CD14-positive monocyte (primary cell): ENCODE data around the gene ZBTB7C. TPM values are rescaled to one million over a fixed set of nuclear protein-coding genes. Genes with fewer than 3 reads are reported as not detected.

Experiments used
- DNase-seq, 3 donors: peaks; one replicate each; pipeline ENCODE4 v3.0.0-alpha.2; 2011 to 2022
- H2AFZ ChIP-seq: 2 replicates; pipeline ENCODE4 v1.6.0; 2012; ENCODE audit warnings: mild to moderate bottlenecking, low read depth, low read length, inconsistent platforms; ENCODE audit not compliant: insufficient read depth, poor library complexity, severe bottlenecking
- H3K27ac ChIP-seq, 2 donors: 1 replicate in 1 of 2; 2 replicates in 1 of 2; pipeline ENCODE4 v1.5.1; 2012 to 2013; ENCODE audit warnings: low read length in 2 of 2, control low read depth in 1 of 2, inconsistent platforms in 1 of 2, low read depth in 1 of 2, mild to moderate bottlenecking in 1 of 2
- H3K27me3 ChIP-seq, 2 donors: one replicate each; pipeline versions ENCODE4 v1.6.0 to v1.6.1; 2011 to 2013; ENCODE audit warnings: low read length in 2 of 2; ENCODE audit not compliant: control insufficient read depth in 2 of 2, insufficient read depth in 2 of 2
- H3K36me3 ChIP-seq, 2 donors: replicated peaks in 1 of 2; 1 replicate in 1 of 2; 2 replicates in 1 of 2; pipeline versions ENCODE4 v1.5.1 to v1.6.1; 2012 to 2013; ENCODE audit warnings: low read length in 2 of 2, control low read depth in 1 of 2, inconsistent platforms in 1 of 2, mild to moderate bottlenecking in 1 of 2; ENCODE audit not compliant: insufficient read depth in 2 of 2, control insufficient read depth in 1 of 2
- H3K4me1 ChIP-seq, 2 donors: 1 replicate in 1 of 2; 2 replicates in 1 of 2; pipeline versions ENCODE4 v1.5.1 to v1.6.1; 2012 to 2013; ENCODE audit warnings: low read length in 2 of 2, control low read depth in 1 of 2, inconsistent platforms in 1 of 2, mild to moderate bottlenecking in 1 of 2, moderate library complexity in 1 of 2; ENCODE audit not compliant: insufficient read depth in 2 of 2, control insufficient read depth in 1 of 2
- H3K4me2 ChIP-seq: replicated peaks from 2 replicates; pipeline ENCODE3; 2012; ENCODE audit warnings: low read length, moderate library complexity, mild to moderate bottlenecking; ENCODE audit not compliant: poor library complexity, severe bottlenecking; ENCODE audit errors: extremely low read depth
- H3K4me3 ChIP-seq, 3 experiments: fragments of 200-600 bp in 1 of 3; sonication (generic) in 1 of 3; replicated peaks in 1 of 3; 1 replicate in 2 of 3; 2 replicates in 1 of 3; pipeline ENCODE4 v1.5.1; 2011 to 2013; ENCODE audit warnings: low read length in 3 of 3, mild to moderate bottlenecking in 3 of 3, control low read depth in 2 of 3, low read depth in 2 of 3, inconsistent platforms in 1 of 3, moderate library complexity in 1 of 3
- H3K79me2 ChIP-seq: 2 replicates; pipeline ENCODE4 v1.6.0; 2012; ENCODE audit warnings: mild to moderate bottlenecking, control low read depth, inconsistent platforms, low read length, moderate library complexity; ENCODE audit not compliant: insufficient read depth
- H3K9ac ChIP-seq: 2 replicates; pipeline ENCODE4 v1.6.0; 2017; ENCODE audit warnings: low read length, mild to moderate bottlenecking; ENCODE audit not compliant: insufficient read depth, poor library complexity, severe bottlenecking
- H3K9me3 ChIP-seq, 2 donors: replicated peaks in 1 of 2; 1 replicate in 1 of 2; 2 replicates in 1 of 2; pipeline versions ENCODE4 v1.5.1 to v1.6.1; 2012 to 2013; ENCODE audit warnings: low read length in 2 of 2, control low read depth in 1 of 2; ENCODE audit not compliant: control insufficient read depth in 1 of 2, insufficient read depth in 1 of 2
- H4K20me1 ChIP-seq: 2 replicates; pipeline ENCODE4 v1.6.0; 2012; ENCODE audit warnings: mild to moderate bottlenecking, low read length, control low read depth, moderate library complexity; ENCODE audit not compliant: insufficient read depth
- H3K27ac Mint-ChIP-seq, 7 donors: one replicate each; pipeline ENCODE4 v1.8.0; 2020; ENCODE audit warnings: mild to moderate bottlenecking in 7 of 7, mixed read lengths in 7 of 7, moderate library complexity in 6 of 7, inconsistent platforms in 2 of 7
- H3K27me3 Mint-ChIP-seq, 3 donors: one replicate each; pipeline ENCODE4 v1.8.0; 2021 to 2022; ENCODE audit warnings: low read depth in 3 of 3, mild to moderate bottlenecking in 3 of 3, mixed read lengths in 3 of 3, moderate library complexity in 3 of 3, inconsistent platforms in 1 of 3
- H3K36me3 Mint-ChIP-seq, 2 donors: one replicate each; pipeline ENCODE4 v1.8.0; 2020; ENCODE audit warnings: mixed read lengths in 2 of 2, inconsistent platforms in 1 of 2, mild to moderate bottlenecking in 1 of 2
- H3K4me1 Mint-ChIP-seq: one replicate; pipeline ENCODE4 v1.8.0; 2020; ENCODE audit warnings: mild to moderate bottlenecking, mixed read lengths
- H3K4me3 Mint-ChIP-seq, 2 donors: one replicate each; pipeline ENCODE4 v1.8.0; 2020; ENCODE audit warnings: mild to moderate bottlenecking in 2 of 2, mixed read lengths in 2 of 2, moderate library complexity in 1 of 2
- H3K9me3 Mint-ChIP-seq, 7 donors: one replicate each; pipeline ENCODE4 v1.8.0; 2020 to 2022; ENCODE audit warnings: mixed read lengths in 7 of 7, mild to moderate bottlenecking in 6 of 7, moderate library complexity in 6 of 7, inconsistent platforms in 2 of 7
- CTCF ChIP-seq: fragments of 200-600 bp; IDR thresholded peaks from one replicate; pipeline ENCODE4 v1.8.0; 2022; ENCODE audit warnings: antibody characterized with exemption, mild to moderate bottlenecking
- WGBS: methylation state at CpG from one replicate; pipeline ENCODE4 v1.1.5; 2013; ENCODE audit warnings: missing lambda C conversion rate; ENCODE audit not compliant: insufficient coverage; 5-methylcytosine and 5-hydroxymethylcytosine counted together
- intact Hi-C, 2 donors: fragments of 100-400 bp; cut with micrococcal nuclease; formaldehyde crosslinking; loops; one replicate each; pipeline versions ENCODE4 v1.15.0 to v1.15.1; 2023
- polyA plus RNA-seq, 3 donors: library from polyadenylated mRNA; depleted of rRNA in 1 of 3; unstranded in 2 of 3; stranded (reverse) in 1 of 3; fragments of 300-500 nt in 2 of 3; fragments of >200 nt in 1 of 3; fragmentation: Illumina TruSeq in 2 of 3; gene quantifications; 1 replicate in 2 of 3; 2 replicates in 1 of 3; pipeline ENCODE4 v1.2.3, GENCODE V29; 2012 to 2021

ZBTB7C gene
- polyA plus RNA-seq, 3 donors = 0.03 to 0.09 TPM; not detected in 1

- H3K9ac ChIP-seq = no peak overlapping the region
- Mint-ChIP-seq H3K4me3 (no peak overlapping the region), H3K9me3 (peaks cover 0 to 12% (median 7%) of the 10 kb centered on the region in 7 donors)
Measured at GRCh38 chr18:47992976-47993375, 416.2 kb downstream of the ZBTB7C start.

DNA sequence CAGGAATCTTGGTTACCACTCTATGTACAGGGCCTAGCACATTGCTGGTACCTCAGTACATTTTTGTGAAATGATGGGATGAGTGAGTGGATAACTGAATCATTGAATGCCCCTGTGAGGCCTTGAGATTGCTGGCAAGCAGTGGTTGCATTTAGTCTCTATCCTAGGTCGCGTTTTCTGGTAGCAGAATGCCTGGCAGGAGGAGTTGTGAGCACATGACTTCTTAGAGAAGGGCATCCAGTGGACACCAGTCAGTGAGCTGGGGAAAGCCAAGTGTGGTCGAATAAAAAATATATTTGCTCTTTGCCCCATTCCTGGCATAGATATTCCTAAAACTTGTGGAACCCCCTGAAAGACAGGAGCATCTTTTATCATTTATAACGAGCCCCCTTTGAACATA lies 416.9 kb downstream of the ZBTB7C start:
- H3K4me1 ChIP-seq = peaks cover 9% of the 10 kb centered on the region in 2 donors
- Mint-ChIP-seq H3K9me3 (peaks cover 0 to 7% (median 3%) of the 10 kb centered on the region in 7 donors), H3K27ac (peak overlapping the region in 1 of 7 donors; percentile 46), H3K27me3 (peaks cover 5 to 9% (median 7%) of the 10 kb centered on the region in 3 donors), H3K4me1 (peaks cover 15% of the 10 kb centered on the region), H3K36me3 (no peaks in the 10 kb centered on the region), H3K4me3 (no peak overlapping the region)
- H3K36me3 ChIP-seq = no peaks in the 10 kb centered on the region
- no peaks in the 10 kb centered on the region for H3K27me3 ChIP-seq
- no peak overlapping the region for H3K9ac ChIP-seq
- peaks cover 2 to 5% of the 10 kb centered on the region in 2 donors for H3K9me3 ChIP-seq
- no peak for TF ChIP-seq CTCF
- H3K27ac ChIP-seq = no peak overlapping the region
- WGBS = 100% methylated on average over 2 of the region's 4 CpGs
- no peak overlapping the region for H3K4me2 ChIP-seq
- no peak overlapping the region for H3K4me3 ChIP-seq
- H2AFZ ChIP-seq = no peak overlapping the region
- H3K79me2 ChIP-seq = no peaks in the 10 kb centered on the region
- no peaks in the 10 kb centered on the region for H4K20me1 ChIP-seq
- DNase-seq = no peak
- intact Hi-C loops = no loop called here

More at GRCh38 chr18:47992976-47993375, 416.2 kb downstream of the ZBTB7C start:
- intact Hi-C loops = no loop called here
- Histone ChIP-seq H3K9me3 (peaks cover 6 to 9% of the 10 kb centered on the region in 2 donors), H3K27ac (no peak overlapping the region), H4K20me1 (no peaks in the 10 kb centered on the region), H3K36me3 (no peaks in the 10 kb centered on the region), H2AFZ (no peak overlapping the region), H3K4me3 (no peak overlapping the region), H3K27me3 (no peaks in the 10 kb centered on the region), H3K79me2 (no peaks in the 10 kb centered on the region), H3K4me2 (no peak overlapping the region), H3K4me1 (peaks cover 2% of the 10 kb centered on the region in 2 donors)
- peaks cover 5 to 9% (median 7%) of the 10 kb centered on the region in 3 donors for H3K27me3 Mint-ChIP-seq
- 96% methylated on average over 3 of the region's 6 CpGs for WGBS
- DNase-seq = no peak
- TF ChIP-seq CTCF = no peak
- no peaks in the 10 kb centered on the region for H3K36me3 Mint-ChIP-seq
- H3K27ac Mint-ChIP-seq = no peak overlapping the region
- H3K4me1 Mint-ChIP-seq = peaks cover 9% of the 10 kb centered on the region
